Endodermal cell (in vitro differentiated cells): ENCODE results near the gene SFXN5. TPM values are rescaled to one million over a fixed set of nuclear protein-coding genes. Genes with fewer than 3 reads are reported as not detected.

Experiments used
- DNase-seq: peaks from one replicate; pipeline ENCODE4 v3.0.0-alpha.2; 2017
- H3K27ac ChIP-seq: 2 replicates; pipeline ENCODE4 v1.5.1; 2013; ENCODE audit warnings: mild to moderate bottlenecking, low read depth, low read length, moderate library complexity
- H3K27me3 ChIP-seq: 2 replicates; pipeline ENCODE4 v1.6.1; 2013; ENCODE audit warnings: mild to moderate bottlenecking, low read length, moderate library complexity; ENCODE audit not compliant: insufficient read depth, control insufficient read depth, poor library complexity, severe bottlenecking
- H3K36me3 ChIP-seq: 2 replicates; pipeline ENCODE4 v1.7.0; 2013; ENCODE audit warnings: mild to moderate bottlenecking, low read length, moderate library complexity; ENCODE audit not compliant: control insufficient read depth, insufficient read depth
- H3K4me1 ChIP-seq: one replicate; pipeline ENCODE4 v1.7.0; 2013; ENCODE audit warnings: low read length; ENCODE audit not compliant: control insufficient read depth, insufficient read depth
- H3K4me3 ChIP-seq: 2 replicates; pipeline ENCODE4 v1.5.1; 2013; ENCODE audit warnings: mild to moderate bottlenecking, low read length, moderate library complexity
- H3K9ac ChIP-seq: 2 replicates; pipeline ENCODE4 v1.6.1; 2013; ENCODE audit warnings: mild to moderate bottlenecking, low read length, moderate library complexity; ENCODE audit not compliant: poor library complexity, severe bottlenecking; ENCODE audit errors: extremely low read depth
- H3K9me3 ChIP-seq: 2 replicates; pipeline ENCODE4 v1.6.1; 2013; ENCODE audit warnings: mild to moderate bottlenecking, low read length, moderate library complexity; ENCODE audit not compliant: control insufficient read depth
- H3K27ac Mint-ChIP-seq: 2 replicates; pipeline ENCODE4 v1.8.0; 2020; ENCODE audit warnings: mixed read lengths
- H3K27me3 Mint-ChIP-seq: 2 replicates; pipeline ENCODE4 v1.8.0; 2021; ENCODE audit warnings: mild to moderate bottlenecking, mixed read lengths; ENCODE audit not compliant: insufficient read depth
- H3K36me3 Mint-ChIP-seq: 2 replicates; pipeline ENCODE4 v1.8.0; 2020; ENCODE audit warnings: low read depth, mixed read lengths
- H3K4me1 Mint-ChIP-seq: 2 replicates; pipeline ENCODE4 v1.8.0; 2020; ENCODE audit warnings: mixed read lengths
- H3K4me3 Mint-ChIP-seq: 2 replicates; pipeline ENCODE4 v1.8.0; 2020; ENCODE audit warnings: mild to moderate bottlenecking, moderate library complexity, mixed read lengths
- H3K9me3 Mint-ChIP-seq: 2 replicates; pipeline ENCODE4 v1.8.0; 2020; ENCODE audit warnings: mild to moderate bottlenecking, mixed read lengths
- CTCF ChIP-seq: fragments of 200-600 bp; sonication (generic); conservative IDR thresholded peaks from 2 replicates; pipeline ENCODE4 v1.5.0; 2021; ENCODE audit warnings: antibody characterized with exemption, mild to moderate bottlenecking
- WGBS, 2 experiments: methylation state at CpG; one replicate each; pipeline versions ENCODE4 v1.1.5 to v1.1.7; 2013; ENCODE audit warnings: missing lambda C conversion rate in 2 of 2, mixed read lengths in 1 of 2; ENCODE audit not compliant: insufficient coverage in 1 of 2, insufficient read length in 1 of 2; 5-methylcytosine and 5-hydroxymethylcytosine counted together
- total RNA-seq, 2 donors: library from RNA; stranded (reverse); fragmentation: NEBNext Ultra II Directional in 1 of 2; extraction: Animal tissue kit (Norgen Biotek cat#: 25700) in 1 of 2; gene quantifications; 2 replicates in 1 of 2; 3 replicates in 1 of 2; pipeline ENCODE4 v1.2.1, GENCODE V29; 2021

Gene SFXN5
- total RNA-seq, 2 donors from 2014 or later: 30.7 to 32.8 TPM

GRCh38 chr2:72968286-72968685 is 103.2 kb downstream of the SFXN5 start:
- Mint-ChIP-seq H3K27me3 (no peaks in the 10 kb centered on the region), H3K9me3 (no peaks in the 10 kb centered on the region), H3K27ac (no peak overlapping the region), H3K4me3 (no peak overlapping the region), H3K4me1 (peaks cover 21% of the 10 kb centered on the region), H3K36me3 (peaks cover 2% of the 10 kb centered on the region)
- H3K27ac ChIP-seq: no peak overlapping the region
- H3K36me3 ChIP-seq: no peaks in the 10 kb centered on the region
- WGBS, 2 experiments: 94 to 96% methylated on average over 5 to 8 of the region's 8 CpGs
- no peaks in the 10 kb centered on the region for H3K9me3 ChIP-seq
- no peak overlapping the region for H3K9ac ChIP-seq
- H3K27me3 ChIP-seq: no peaks in the 10 kb centered on the region
- no peak for TF ChIP-seq CTCF
- DNase-seq: no peak
- H3K4me3 ChIP-seq: no peak overlapping the region
- no peaks in the 10 kb centered on the region for H3K4me1 ChIP-seq

GRCh38 chr2:72965770-72966450 is 105.6 kb downstream of the SFXN5 start:
- Mint-ChIP-seq H3K4me3 (no peak overlapping the region), H3K27ac (no peak overlapping the region), H3K27me3 (no peaks in the 10 kb centered on the region), H3K36me3 (peaks cover 3% of the 10 kb centered on the region), H3K9me3 (no peaks in the 10 kb centered on the region), H3K4me1 (peaks cover 33% of the 10 kb centered on the region)
- DNase-seq: peak; percentile 66
- H3K27ac ChIP-seq: no peak overlapping the region
- no peaks in the 10 kb centered on the region for H3K36me3 ChIP-seq
- peaks cover 10% of the 10 kb centered on the region for H3K4me1 ChIP-seq
- H3K9ac ChIP-seq: no peak overlapping the region
- no peaks in the 10 kb centered on the region for H3K27me3 ChIP-seq
- TF ChIP-seq CTCF: no peak
- H3K9me3 ChIP-seq: no peaks in the 10 kb centered on the region
- 92 to 98% methylated on average over 12 to 14 of the region's 14 CpGs for WGBS, 2 experiments
- H3K4me3 ChIP-seq: no peak overlapping the region

GRCh38 chr2:72965016-72965415 is 106.5 kb downstream of the SFXN5 start:
- Histone ChIP-seq H3K36me3 (no peaks in the 10 kb centered on the region), H3K27me3 (no peaks in the 10 kb centered on the region), H3K9me3 (no peaks in the 10 kb centered on the region), H3K9ac (no peak overlapping the region), H3K27ac (no peak overlapping the region), H3K4me1 (peaks cover 10% of the 10 kb centered on the region), H3K4me3 (no peak overlapping the region)
- no peaks in the 10 kb centered on the region for H3K9me3 Mint-ChIP-seq
- TF ChIP-seq CTCF: no peak
- H3K4me1 Mint-ChIP-seq: peaks cover 26% of the 10 kb centered on the region
- no peak overlapping the region for H3K27ac Mint-ChIP-seq
- no peak overlapping the region for H3K4me3 Mint-ChIP-seq
- no peak for DNase-seq
- H3K27me3 Mint-ChIP-seq: no peaks in the 10 kb centered on the region
- 87 to 94% methylated on average over 10 to 12 of the region's 12 CpGs for WGBS, 2 experiments
- peaks cover 12% of the 10 kb centered on the region for H3K36me3 Mint-ChIP-seq
